ENCODE results near the gene CAMSAP1.

DNA sequence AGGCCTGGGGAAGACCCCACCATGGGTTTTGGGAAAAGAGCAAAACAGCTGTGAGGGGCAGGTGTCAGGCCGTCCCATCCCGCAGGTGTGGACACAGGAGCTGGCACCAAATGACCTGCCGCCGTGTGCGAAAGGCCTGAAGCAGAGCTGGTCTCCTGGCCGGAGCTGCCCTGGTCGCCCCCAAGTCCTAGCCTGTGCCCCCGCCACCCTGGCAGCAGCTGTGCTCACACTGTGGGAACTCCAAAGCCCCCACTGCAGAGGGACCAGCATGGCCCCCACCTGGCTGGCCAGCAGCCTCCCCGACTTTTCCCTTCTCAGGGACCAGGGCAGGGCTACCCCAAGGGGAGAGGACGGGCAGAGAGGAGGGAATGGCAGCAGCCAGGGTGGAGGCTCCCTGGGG is 117.0 kb downstream of the CAMSAP1 start:
- no peak for TF ChIP-seq POLR2A (IDR thresholded peaks at IDR 0.05; ENCODE audit: low read depth, low read length)
- TF ChIP-seq RAD21 (IDR thresholded peaks at IDR 0.05; ENCODE audit: low read length) = no peak
- no peak for TF ChIP-seq CTCF (conservative IDR thresholded peaks at IDR 0.05; ENCODE audit: low read depth, low read length)
- no peak for TF ChIP-seq MAFK (IDR thresholded peaks at IDR 0.05; ENCODE audit: low read depth, low read length)
- TF ChIP-seq, protein P1, sequence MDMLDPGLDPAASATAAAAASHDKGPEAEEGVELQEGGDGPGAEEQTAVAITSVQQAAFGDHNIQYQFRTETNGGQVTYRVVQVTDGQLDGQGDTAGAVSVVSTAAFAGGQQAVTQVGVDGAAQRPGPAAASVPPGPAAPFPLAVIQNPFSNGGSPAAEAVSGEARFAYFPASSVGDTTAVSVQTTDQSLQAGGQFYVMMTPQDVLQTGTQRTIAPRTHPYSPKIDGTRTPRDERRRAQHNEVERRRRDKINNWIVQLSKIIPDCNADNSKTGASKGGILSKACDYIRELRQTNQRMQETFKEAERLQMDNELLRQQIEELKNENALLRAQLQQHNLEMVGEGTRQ (IDR thresholded peaks at IDR 0.05; ENCODE audit: low read depth, low read length) = no peak

Data from IMR-90 (cell line).